Esophagus (tissue), 2 donors: ENCODE measurements around the gene HOXB13. TPM values are rescaled to one million over a fixed set of nuclear protein-coding genes. Genes with fewer than 3 reads are reported as not detected.

ENCODE experiments used
- H3K27ac ChIP-seq, 2 donors: one replicate each; pipeline ENCODE4 v1.5.1; 2013; ENCODE audit warnings: low read depth in 2 of 2, mild to moderate bottlenecking in 2 of 2, inconsistent platforms in 1 of 2, low read length in 1 of 2, moderate library complexity in 1 of 2
- H3K27me3 ChIP-seq, 2 donors: one replicate each; pipeline ENCODE4 v1.6.1; 2013; ENCODE audit warnings: low read length in 2 of 2, control low read depth in 1 of 2, mild to moderate bottlenecking in 1 of 2; ENCODE audit not compliant: insufficient read depth in 2 of 2, control insufficient read depth in 1 of 2
- H3K36me3 ChIP-seq, 2 donors: one replicate each; pipeline ENCODE4 v1.6.1; 2013; ENCODE audit warnings: low read length in 1 of 2; ENCODE audit not compliant: control insufficient read depth in 2 of 2, insufficient read depth in 2 of 2
- H3K4me1 ChIP-seq, 2 donors: one replicate each; pipeline ENCODE4 v1.6.1; 2013; ENCODE audit warnings: low read length in 1 of 2; ENCODE audit not compliant: control insufficient read depth in 2 of 2, insufficient read depth in 2 of 2
- H3K4me3 ChIP-seq, 2 donors: one replicate each; pipeline ENCODE4 v1.5.1; 2013; ENCODE audit warnings: low read length in 2 of 2, mild to moderate bottlenecking in 2 of 2, low read depth in 1 of 2, moderate library complexity in 1 of 2
- H3K9me3 ChIP-seq, 2 donors: one replicate each; pipeline ENCODE4 v1.6.1; 2013; ENCODE audit warnings: mild to moderate bottlenecking in 2 of 2, low read depth in 1 of 2, low read length in 1 of 2, moderate library complexity in 1 of 2; ENCODE audit not compliant: control insufficient read depth in 2 of 2, insufficient read depth in 1 of 2
- WGBS, 2 donors: extraction: QIAGEN DNeasy Blood & Tissue Kit; methylation state at CpG; one replicate each; pipeline ENCODE4 v1.1.7; 2013; 5-methylcytosine and 5-hydroxymethylcytosine counted together
- polyA plus RNA-seq, 2 donors: library from polyadenylated mRNA; stranded (reverse); fragments of 200-250 nt; gene quantifications; one replicate each; pipeline ENCODE4 v1.2.3, GENCODE V29; 2013
- donor health status: healthy with polysubstance abuse.
- donor health status: Bipolar disorder and iron deficiency.

The HOXB13 gene
- polyA plus RNA-seq: under 1 TPM; 0.01 to 0.04 TPM

GRCh38 chr17:48728232-48729231 is at the start of gene HOXB13:
Gene HOXB13, minus strand, starts transcription at chr17:48728750. Its CDS starts 157 bp downstream, at chr17:48728593.
- peaks cover 0 to 10% of the 10 kb centered on the region in 2 donors for H3K4me1 ChIP-seq
- H3K9me3 ChIP-seq: peaks cover 0 to 6% of the 10 kb centered on the region in 2 donors
- H3K4me3 ChIP-seq: no peak within 1 kb of the TSS
- no peaks in the 10 kb centered on the region for H3K36me3 ChIP-seq
- peaks cover 4 to 59% of the 10 kb centered on the region in 2 donors for H3K27me3 ChIP-seq
- no peak within 1 kb of the TSS for H3K27ac ChIP-seq
- WGBS, 2 donors: 5 to 6% methylated on average over 52 to 55 of the region's 55 CpGs

GRCh38 chr17:48776602-48777001 is 48.1 kb upstream of the HOXB13 start:
- Histone ChIP-seq H3K27me3 (no peaks in the 10 kb centered on the region), H3K27ac (no peak overlapping the region), H3K9me3 (no peaks in the 10 kb centered on the region), H3K4me1 (no peaks in the 10 kb centered on the region), H3K4me3 (no peak overlapping the region), H3K36me3 (no peaks in the 10 kb centered on the region)

- Histone ChIP-seq H3K4me1 (no peaks in the 10 kb centered on the region), H3K4me3 (no peak overlapping the region), H3K27me3 (peaks cover 0 to 7% of the 10 kb centered on the region in 2 donors), H3K9me3 (no peaks in the 10 kb centered on the region), H3K27ac (no peak overlapping the region), H3K36me3 (no peaks in the 10 kb centered on the region)
- 65 to 66% methylated on average over 3 of the region's 3 CpGs for WGBS, 2 donors
Observed at GRCh38 chr17:48773245-48773644, 44.7 kb upstream of the HOXB13 start.

GRCh38 chr17:48770954-48771353 is 42.4 kb upstream of the HOXB13 start:
- H3K4me3 ChIP-seq: no peak overlapping the region
- H3K9me3 ChIP-seq: no peaks in the 10 kb centered on the region
- WGBS, 2 donors: 47 to 52% methylated on average over 3 of the region's 3 CpGs
- no peak overlapping the region for H3K27ac ChIP-seq
- no peaks in the 10 kb centered on the region for H3K4me1 ChIP-seq
- peaks cover 0 to 7% of the 10 kb centered on the region in 2 donors for H3K27me3 ChIP-seq
- no peaks in the 10 kb centered on the region for H3K36me3 ChIP-seq

- 84 to 85% methylated on average over 5 of the region's 5 CpGs for WGBS, 2 donors
- Histone ChIP-seq H3K4me1 (no peaks in the 10 kb centered on the region), H3K36me3 (no peaks in the 10 kb centered on the region), H3K9me3 (no peaks in the 10 kb centered on the region), H3K27me3 (peaks cover 0 to 7% of the 10 kb centered on the region in 2 donors), H3K4me3 (no peak overlapping the region), H3K27ac (no peak overlapping the region)
Observed at GRCh38 chr17:48769009-48769675, 40.6 kb upstream of the HOXB13 start.

- Histone ChIP-seq H3K27ac (no peak overlapping the region), H3K27me3 (peaks cover 0 to 7% of the 10 kb centered on the region in 2 donors)
Observed at GRCh38 chr17:48767263-48767774, 38.8 kb upstream of the HOXB13 start.

GRCh38 chr17:48761114-48761513 is 32.6 kb upstream of the HOXB13 start:
- WGBS, 2 donors: 73 to 81% methylated on average over 6 of the region's 6 CpGs
- Histone ChIP-seq H3K4me3 (no peak overlapping the region), H3K36me3 (no peaks in the 10 kb centered on the region), H3K27ac (no peak overlapping the region), H3K9me3 (no peaks in the 10 kb centered on the region), H3K4me1 (no peaks in the 10 kb centered on the region), H3K27me3 (peaks cover 4 to 5% of the 10 kb centered on the region in 2 donors)

More at GRCh38 chr17:48767263-48767774, 38.8 kb upstream of the HOXB13 start:
- 69 to 82% methylated on average over 4 of the region's 4 CpGs for WGBS, 2 donors
- no peaks in the 10 kb centered on the region for H3K36me3 ChIP-seq
- no peaks in the 10 kb centered on the region for H3K9me3 ChIP-seq
- no peak overlapping the region for H3K4me3 ChIP-seq
- H3K4me1 ChIP-seq: no peaks in the 10 kb centered on the region

GRCh38 chr17:48760411-48760810 is 31.9 kb upstream of the HOXB13 start:
- WGBS, 2 donors: 32 to 35% methylated on average over 4 of the region's 4 CpGs
- Histone ChIP-seq H3K9me3 (no peaks in the 10 kb centered on the region), H3K27me3 (peaks cover 5% of the 10 kb centered on the region in 2 donors), H3K4me3 (no peak overlapping the region), H3K36me3 (no peaks in the 10 kb centered on the region), H3K4me1 (no peaks in the 10 kb centered on the region), H3K27ac (no peak overlapping the region)

GRCh38 chr17:48759288-48759687 is 30.7 kb upstream of the HOXB13 start:
- Histone ChIP-seq H3K27me3 (peaks cover 5 to 17% of the 10 kb centered on the region in 2 donors), H3K4me1 (peaks cover 0 to 6% of the 10 kb centered on the region in 2 donors), H3K9me3 (no peaks in the 10 kb centered on the region), H3K36me3 (no peaks in the 10 kb centered on the region), H3K27ac (no peak overlapping the region), H3K4me3 (no peak overlapping the region)
